Astrocyte (in vitro differentiated cells and primary cell): ENCODE results near the gene EXOC4. TPM values are rescaled to one million over a fixed set of nuclear protein-coding genes. Genes with fewer than 3 reads are reported as not detected.

ENCODE experiments used
- DNase-seq: peaks from one replicate; pipeline ENCODE4 v3.0.0-alpha.2; 2010; ENCODE audit warnings: low read depth
- FAIRE-seq: peaks from 2 replicates; lab custom pipeline; 2011; peaks lifted over from hg19 to GRCh38; lab: Jason Lieb, UNC
- H2AFZ ChIP-seq: 2 replicates; pipeline ENCODE4 v1.6.0; 2012; ENCODE audit warnings: low read depth, low read length, inconsistent platforms
- H3K27ac ChIP-seq: 2 replicates; pipeline ENCODE4 v1.5.1; 2011; ENCODE audit warnings: low read depth, low read length, inconsistent platforms
- H3K27me3 ChIP-seq: 2 replicates; pipeline ENCODE4 v1.6.0; 2011; ENCODE audit warnings: low read length, inconsistent platforms; ENCODE audit not compliant: insufficient read depth
- H3K36me3 ChIP-seq: 2 replicates; pipeline ENCODE4 v1.5.1; 2011; ENCODE audit warnings: low read length, inconsistent platforms; ENCODE audit not compliant: insufficient read depth
- H3K4me1 ChIP-seq: 2 replicates; pipeline ENCODE4 v1.5.1; 2011; ENCODE audit warnings: low read length, inconsistent platforms; ENCODE audit not compliant: insufficient read depth
- H3K4me2 ChIP-seq: 2 replicates; pipeline ENCODE4 v1.6.0; 2012; ENCODE audit warnings: low read length, inconsistent platforms
- H3K4me3 ChIP-seq: 2 replicates; pipeline ENCODE4 v1.5.1; 2011; ENCODE audit warnings: low read depth, mild to moderate bottlenecking, low read length, inconsistent platforms; ENCODE audit not compliant: insufficient read depth
- H3K79me2 ChIP-seq: 2 replicates; pipeline ENCODE4 v1.6.0; 2012; ENCODE audit warnings: mild to moderate bottlenecking, low read length, inconsistent platforms; ENCODE audit not compliant: insufficient read depth
- H3K9ac ChIP-seq: 2 replicates; pipeline ENCODE4 v1.6.0; 2012; ENCODE audit warnings: mild to moderate bottlenecking, low read length, inconsistent platforms
- H3K9me3 ChIP-seq: 2 replicates; pipeline ENCODE4 v1.5.1; 2012; ENCODE audit warnings: low read depth, mild to moderate bottlenecking, low read length, inconsistent platforms; ENCODE audit not compliant: insufficient read depth
- H4K20me1 ChIP-seq: 2 replicates; pipeline ENCODE4 v1.6.0; 2012; ENCODE audit warnings: low read length, inconsistent platforms; ENCODE audit not compliant: insufficient read depth
- H3K27ac Mint-ChIP-seq: one replicate; pipeline ENCODE4 v1.8.0; 2021; ENCODE audit warnings: mild to moderate bottlenecking, mixed read lengths; ENCODE audit not compliant: unreplicated experiment
- H3K27me3 Mint-ChIP-seq: one replicate; pipeline ENCODE4 v1.8.0; 2021; ENCODE audit warnings: low read depth, mixed read lengths; ENCODE audit not compliant: unreplicated experiment
- H3K36me3 Mint-ChIP-seq: one replicate; pipeline ENCODE4 v1.8.0; 2021; ENCODE audit warnings: low read depth, mixed read lengths; ENCODE audit not compliant: unreplicated experiment
- H3K4me1 Mint-ChIP-seq: one replicate; pipeline ENCODE4 v1.8.0; 2021; ENCODE audit warnings: low read depth, mixed read lengths; ENCODE audit not compliant: unreplicated experiment
- H3K4me3 Mint-ChIP-seq: one replicate; pipeline ENCODE4 v1.8.0; 2021; ENCODE audit warnings: mild to moderate bottlenecking, moderate library complexity, mixed read lengths; ENCODE audit not compliant: unreplicated experiment
- H3K9me3 Mint-ChIP-seq: one replicate; pipeline ENCODE4 v1.8.0; 2021; ENCODE audit warnings: mild to moderate bottlenecking, mixed read lengths; ENCODE audit not compliant: unreplicated experiment
- CTCF ChIP-seq: IDR thresholded peaks from 2 replicates; pipeline ENCODE4 v1.5.1; 2011; ENCODE audit warnings: low read depth, mild to moderate bottlenecking, inconsistent platforms, low read length, moderate library complexity; ENCODE audit not compliant: insufficient read depth
- EZH2 ChIP-seq: IDR thresholded peaks from 2 replicates; pipeline ENCODE4 v1.6.1; 2012; ENCODE audit warnings: mild to moderate bottlenecking, low read length, inconsistent platforms; ENCODE audit not compliant: insufficient read depth
- total RNA-seq: library from RNA; stranded (reverse); gene quantifications from 2 replicates; pipeline ENCODE4 v1.2.1, GENCODE V29; 2021

Gene EXOC4
- total RNA-seq, 1 donor from 2014 or later, result 57.5 TPM

GRCh38 chr7:133543657-133544056 lies 290.8 kb downstream of the EXOC4 start:
- DNase-seq (no peak), FAIRE-seq (no peak)
- no peaks in the 10 kb centered on the region for H3K27me3 Mint-ChIP-seq
- no peaks in the 10 kb centered on the region for H3K4me1 ChIP-seq
- H3K79me2 ChIP-seq, result no peaks in the 10 kb centered on the region
- no peak overlapping the region for H3K27ac ChIP-seq
- no peak overlapping the region for H3K27ac Mint-ChIP-seq
- H3K27me3 ChIP-seq, result no peaks in the 10 kb centered on the region
- H4K20me1 ChIP-seq, result no peaks in the 10 kb centered on the region
- H3K4me2 ChIP-seq, result no peak overlapping the region
- H3K4me3 Mint-ChIP-seq, result no peak overlapping the region
- H3K9me3 Mint-ChIP-seq, result no peaks in the 10 kb centered on the region
- H3K9ac ChIP-seq, result no peak overlapping the region
- no peaks in the 10 kb centered on the region for H3K9me3 ChIP-seq
- H3K36me3 Mint-ChIP-seq, result no peaks in the 10 kb centered on the region
- H3K36me3 ChIP-seq, result no peaks in the 10 kb centered on the region
- H2AFZ ChIP-seq, result no peak overlapping the region
- peaks cover 12% of the 10 kb centered on the region for H3K4me1 Mint-ChIP-seq
- no peak for TF ChIP-seq EZH2
- no peak for TF ChIP-seq CTCF
- no peak overlapping the region for H3K4me3 ChIP-seq

- no peak overlapping the region for H3K4me3 ChIP-seq
- no peaks in the 10 kb centered on the region for H3K9me3 Mint-ChIP-seq
- TF ChIP-seq EZH2, result no peak
- TF ChIP-seq CTCF, result no peak
- H3K9ac ChIP-seq, result no peak overlapping the region
- DNase-seq (peak; percentile 66), FAIRE-seq (no peak)
- no peak overlapping the region for H3K4me3 Mint-ChIP-seq
- H3K27ac Mint-ChIP-seq, result no peak overlapping the region
- no peaks in the 10 kb centered on the region for H3K79me2 ChIP-seq
- H3K4me1 ChIP-seq, result no peaks in the 10 kb centered on the region
- H3K27me3 Mint-ChIP-seq, result no peaks in the 10 kb centered on the region
- H3K36me3 ChIP-seq, result no peaks in the 10 kb centered on the region
- H3K27ac ChIP-seq, result no peak overlapping the region
- peaks cover 7% of the 10 kb centered on the region for H3K4me1 Mint-ChIP-seq
- H3K27me3 ChIP-seq, result no peaks in the 10 kb centered on the region
- no peaks in the 10 kb centered on the region for H3K36me3 Mint-ChIP-seq
- no peaks in the 10 kb centered on the region for H4K20me1 ChIP-seq
- no peaks in the 10 kb centered on the region for H3K9me3 ChIP-seq
- H3K4me2 ChIP-seq, result no peak overlapping the region
- no peak overlapping the region for H2AFZ ChIP-seq
Observed at GRCh38 chr7:133545618-133546017, 292.7 kb downstream of the EXOC4 start.

- no peak overlapping the region for H3K27ac ChIP-seq
- H4K20me1 ChIP-seq, result no peaks in the 10 kb centered on the region
- H3K27me3 Mint-ChIP-seq, result no peaks in the 10 kb centered on the region
- no peak overlapping the region for H3K4me3 Mint-ChIP-seq
- H3K27me3 ChIP-seq, result no peaks in the 10 kb centered on the region
- no peaks in the 10 kb centered on the region for H3K4me1 ChIP-seq
- H3K4me1 Mint-ChIP-seq, result peaks cover 7% of the 10 kb centered on the region
- H3K9me3 Mint-ChIP-seq, result no peaks in the 10 kb centered on the region
- DNase-seq, result no peak
- no peak for FAIRE-seq
- no peak overlapping the region for H2AFZ ChIP-seq
- H3K9ac ChIP-seq, result no peak overlapping the region
- no peaks in the 10 kb centered on the region for H3K79me2 ChIP-seq
- H3K27ac Mint-ChIP-seq, result no peak overlapping the region
- H3K4me2 ChIP-seq, result no peak overlapping the region
- no peak for TF ChIP-seq EZH2
- no peak for TF ChIP-seq CTCF
- H3K4me3 ChIP-seq, result no peak overlapping the region
- H3K9me3 ChIP-seq, result no peaks in the 10 kb centered on the region
- no peaks in the 10 kb centered on the region for H3K36me3 Mint-ChIP-seq
- no peaks in the 10 kb centered on the region for H3K36me3 ChIP-seq
Observed at GRCh38 chr7:133547981-133548380, 295.1 kb downstream of the EXOC4 start.
